OCI-LY3 (cell line): Measurements from ENCODE around the gene CDH4.

Experiments used
- H2AFZ ChIP-seq: fragments of 200-600, 300-600 bp; shearing (Covaris generic); 2 replicates; pipeline ENCODE4 v1.6.0; 2014; ENCODE audit warnings: antibody characterized with exemption, low read depth, low read length
- H3K27ac ChIP-seq: fragments of 200-600, 300-600 bp; sonication (generic); 2 replicates; pipeline ENCODE4 v1.5.1; 2014; ENCODE audit warnings: mild to moderate bottlenecking, low read length, moderate library complexity, mixed read lengths
- H3K27me3 ChIP-seq: fragments of 200-600, 300-600 bp; sonication (generic); 2 replicates; pipeline ENCODE4 v1.6.1; 2014; ENCODE audit warnings: low read depth, low read length, mixed read lengths
- H3K36me3 ChIP-seq: fragments of 200-600, 300-600 bp; sonication (generic); replicated peaks from 2 replicates; pipeline ENCODE3; 2014; ENCODE audit warnings: low read depth, low read length, mixed read lengths
- H3K4me1 ChIP-seq: fragments of 300-600, 200-600 bp; sonication (generic); 2 replicates; pipeline ENCODE4 v1.6.1; 2014; ENCODE audit warnings: low read length, mixed read lengths
- H3K4me2 ChIP-seq: fragments of 200-600, 300-600 bp; sonication (generic); 2 replicates; pipeline ENCODE4 v1.6.1; 2014; ENCODE audit warnings: low read length, mixed read lengths
- H3K4me3 ChIP-seq: fragments of 300-600, 200-600 bp; sonication (generic); 2 replicates; pipeline ENCODE4 v1.5.1; 2014; ENCODE audit warnings: antibody characterized with exemption, mild to moderate bottlenecking, low read length, moderate library complexity
- H3K79me2 ChIP-seq: fragments of 300-600, 200-600 bp; shearing (Covaris generic); 2 replicates; pipeline ENCODE4 v1.6.1; 2014; ENCODE audit warnings: mild to moderate bottlenecking, low read length, mixed read lengths
- H3K9ac ChIP-seq: fragments of 300-600, 200-600 bp; shearing (Covaris generic); 2 replicates; pipeline ENCODE4 v1.6.0; 2014; ENCODE audit warnings: mild to moderate bottlenecking, low read length, moderate library complexity
- H3K9me3 ChIP-seq: fragments of 200-600, 300-600 bp; shearing (Covaris generic); 2 replicates; pipeline ENCODE4 v1.6.1; 2014; ENCODE audit warnings: low read length, mixed read lengths; ENCODE audit not compliant: insufficient read depth
- H4K20me1 ChIP-seq: fragments of 200-600, 300-600 bp; sonication (generic); 2 replicates; pipeline ENCODE4 v1.6.1; 2016; ENCODE audit warnings: low read length, mixed read lengths; ENCODE audit not compliant: insufficient read depth
- CTCF ChIP-seq: fragments of 200-600, 300-600 bp; sonication (generic); IDR thresholded peaks from 2 replicates; pipeline ENCODE4 v1.5.1; 2014; ENCODE audit warnings: antibody characterized with exemption, low read length, low read depth
- EZH2phosphoT487 ChIP-seq: fragments of 200-600 bp; shearing (Covaris generic); IDR thresholded peaks from 2 replicates; pipeline ENCODE4 v1.6.1; 2018; ENCODE audit warnings: antibody characterized with exemption, mixed run types, low read depth

Gene CDH4

DNA sequence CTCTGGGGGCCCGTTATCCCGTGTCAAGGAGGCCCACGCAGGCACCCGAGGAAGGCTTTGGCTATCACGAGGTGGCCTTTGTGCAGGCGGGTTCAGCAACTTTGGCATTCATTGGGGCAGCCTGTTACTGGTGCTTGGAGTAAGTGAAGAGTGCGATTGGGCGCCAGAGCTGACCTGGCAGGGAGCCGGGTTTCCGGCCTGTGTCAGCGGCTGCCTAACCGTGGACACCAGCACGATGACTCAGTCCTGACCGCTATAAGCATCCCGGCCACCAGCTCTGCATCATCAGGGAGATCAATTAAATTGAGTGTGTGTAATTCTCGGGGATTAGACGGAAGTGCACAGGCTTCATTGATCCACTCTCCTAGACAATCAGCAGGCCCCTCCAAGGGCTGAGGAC, 45.9 kb downstream of the CDH4 start:
- TF ChIP-seq EZH2phosphoT487 (no peak), CTCF (no peak)
- Histone ChIP-seq H3K36me3 (no peaks in the 10 kb centered on the region), H3K79me2 (no peaks in the 10 kb centered on the region), H3K9me3 (no peaks in the 10 kb centered on the region), H3K27me3 (no peaks in the 10 kb centered on the region), H3K4me1 (no peaks in the 10 kb centered on the region), H3K9ac (no peak overlapping the region), H3K4me2 (no peak overlapping the region), H3K4me3 (no peak overlapping the region), H3K27ac (no peak overlapping the region), H4K20me1 (no peaks in the 10 kb centered on the region), H2AFZ (no peak overlapping the region)

DNA sequence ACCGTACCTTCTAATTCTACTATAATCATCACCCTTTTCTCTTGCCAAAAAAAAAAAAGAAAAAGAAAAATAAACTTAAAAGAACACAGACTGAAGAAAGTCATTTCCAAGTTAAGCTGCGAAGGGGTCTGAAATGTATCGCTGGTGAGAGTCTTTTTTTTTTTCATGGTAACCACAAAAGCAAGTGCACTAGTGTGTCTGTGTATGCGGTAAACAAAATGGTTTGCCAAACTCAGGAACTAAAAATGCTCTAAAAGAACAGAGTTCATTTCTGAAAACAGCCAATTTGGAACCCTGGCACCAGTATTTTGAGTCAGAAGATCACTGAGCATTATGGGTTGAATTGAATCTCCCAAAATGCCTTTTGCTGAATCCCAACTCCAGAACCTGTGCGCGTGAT, 46.6 kb downstream of the CDH4 start:
- H3K79me2 ChIP-seq: no peaks in the 10 kb centered on the region
- H2AFZ ChIP-seq: no peak overlapping the region
- H3K36me3 ChIP-seq: no peaks in the 10 kb centered on the region
- TF ChIP-seq CTCF (no peak), EZH2phosphoT487 (no peak)
- no peak overlapping the region for H3K9ac ChIP-seq
- no peak overlapping the region for H3K4me3 ChIP-seq
- H3K27me3 ChIP-seq: no peaks in the 10 kb centered on the region
- H3K27ac ChIP-seq: no peak overlapping the region
- H3K9me3 ChIP-seq: no peaks in the 10 kb centered on the region
- H3K4me2 ChIP-seq: no peak overlapping the region
- no peaks in the 10 kb centered on the region for H4K20me1 ChIP-seq
- no peaks in the 10 kb centered on the region for H3K4me1 ChIP-seq

GRCh38 chr20:61299104-61299503, 47.0 kb downstream of the CDH4 start:
- Histone ChIP-seq H3K4me2 (no peak overlapping the region), H3K9ac (no peak overlapping the region), H3K27ac (no peak overlapping the region), H3K79me2 (no peaks in the 10 kb centered on the region), H4K20me1 (no peaks in the 10 kb centered on the region), H3K9me3 (no peaks in the 10 kb centered on the region), H3K36me3 (no peaks in the 10 kb centered on the region), H3K27me3 (no peaks in the 10 kb centered on the region), H2AFZ (no peak overlapping the region), H3K4me1 (no peaks in the 10 kb centered on the region), H3K4me3 (no peak overlapping the region)
- TF ChIP-seq CTCF (no peak), EZH2phosphoT487 (no peak)

DNA sequence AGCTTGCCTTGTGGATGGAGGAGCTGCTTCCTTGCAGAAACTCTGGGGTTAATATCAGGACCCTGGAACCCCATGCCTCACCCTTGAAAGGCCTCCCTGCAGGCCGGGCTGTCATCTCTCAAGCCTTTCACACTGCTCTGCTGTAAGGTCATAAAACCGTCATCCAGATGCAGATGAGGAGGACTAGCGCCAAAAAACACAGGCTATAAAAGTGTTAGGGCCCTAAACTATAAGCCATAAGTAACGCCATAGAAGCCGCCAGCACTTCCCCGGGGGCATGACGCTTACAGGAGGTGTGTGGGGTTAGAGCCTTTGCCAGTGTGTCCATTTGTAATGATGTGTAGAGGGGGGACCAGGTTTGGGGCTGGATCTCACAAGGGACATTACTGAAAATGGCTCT, 47.6 kb downstream of the CDH4 start:
- no peaks in the 10 kb centered on the region for H3K27me3 ChIP-seq

More for the DNA sequence above, 47.6 kb downstream of the CDH4 start:
- TF ChIP-seq EZH2phosphoT487 (no peak), CTCF (no peak)
- Histone ChIP-seq H4K20me1 (no peaks in the 10 kb centered on the region), H2AFZ (no peak overlapping the region), H3K79me2 (no peaks in the 10 kb centered on the region), H3K4me1 (no peaks in the 10 kb centered on the region), H3K4me2 (no peak overlapping the region), H3K4me3 (no peak overlapping the region), H3K27ac (no peak overlapping the region), H3K36me3 (no peaks in the 10 kb centered on the region), H3K9me3 (no peaks in the 10 kb centered on the region; the same call in 1 of the 2 replicates), H3K9ac (no peak overlapping the region)
